ENCODE measurements around the gene NLRC3.

DNA sequence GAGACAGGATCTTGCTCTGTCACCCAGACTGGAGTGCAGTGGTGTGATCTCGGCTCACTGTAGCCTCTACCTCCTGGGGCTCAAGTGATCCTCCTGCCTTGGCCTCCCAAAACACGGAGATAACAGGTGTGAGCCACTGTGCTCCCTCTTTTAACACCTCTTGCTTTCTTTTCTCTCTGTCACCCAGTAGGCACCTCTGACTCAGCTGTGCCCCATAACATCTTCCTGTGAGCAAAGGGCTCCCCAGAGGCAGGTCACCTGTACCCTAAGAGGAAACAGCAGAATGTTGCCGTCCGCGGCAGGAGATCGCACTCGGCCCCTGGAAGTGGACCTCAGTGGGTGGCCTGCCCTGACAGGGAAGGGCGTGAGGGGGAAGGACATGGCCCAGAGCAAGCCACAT, 918 bp upstream of the NLRC3 start:
- TF ChIP-seq, protein P1, sequence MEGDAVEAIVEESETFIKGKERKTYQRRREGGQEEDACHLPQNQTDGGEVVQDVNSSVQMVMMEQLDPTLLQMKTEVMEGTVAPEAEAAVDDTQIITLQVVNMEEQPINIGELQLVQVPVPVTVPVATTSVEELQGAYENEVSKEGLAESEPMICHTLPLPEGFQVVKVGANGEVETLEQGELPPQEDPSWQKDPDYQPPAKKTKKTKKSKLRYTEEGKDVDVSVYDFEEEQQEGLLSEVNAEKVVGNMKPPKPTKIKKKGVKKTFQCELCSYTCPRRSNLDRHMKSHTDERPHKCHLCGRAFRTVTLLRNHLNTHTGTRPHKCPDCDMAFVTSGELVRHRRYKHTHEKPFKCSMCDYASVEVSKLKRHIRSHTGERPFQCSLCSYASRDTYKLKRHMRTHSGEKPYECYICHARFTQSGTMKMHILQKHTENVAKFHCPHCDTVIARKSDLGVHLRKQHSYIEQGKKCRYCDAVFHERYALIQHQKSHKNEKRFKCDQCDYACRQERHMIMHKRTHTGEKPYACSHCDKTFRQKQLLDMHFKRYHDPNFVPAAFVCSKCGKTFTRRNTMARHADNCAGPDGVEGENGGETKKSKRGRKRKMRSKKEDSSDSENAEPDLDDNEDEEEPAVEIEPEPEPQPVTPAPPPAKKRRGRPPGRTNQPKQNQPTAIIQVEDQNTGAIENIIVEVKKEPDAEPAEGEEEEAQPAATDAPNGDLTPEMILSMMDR (IDR thresholded peaks at IDR 0.05): no peak
- no peak for TF ChIP-seq POLR2AphosphoS5 (IDR thresholded peaks at IDR 0.05; ENCODE audit: low read depth, low read length)
- TF ChIP-seq, protein P2, sequence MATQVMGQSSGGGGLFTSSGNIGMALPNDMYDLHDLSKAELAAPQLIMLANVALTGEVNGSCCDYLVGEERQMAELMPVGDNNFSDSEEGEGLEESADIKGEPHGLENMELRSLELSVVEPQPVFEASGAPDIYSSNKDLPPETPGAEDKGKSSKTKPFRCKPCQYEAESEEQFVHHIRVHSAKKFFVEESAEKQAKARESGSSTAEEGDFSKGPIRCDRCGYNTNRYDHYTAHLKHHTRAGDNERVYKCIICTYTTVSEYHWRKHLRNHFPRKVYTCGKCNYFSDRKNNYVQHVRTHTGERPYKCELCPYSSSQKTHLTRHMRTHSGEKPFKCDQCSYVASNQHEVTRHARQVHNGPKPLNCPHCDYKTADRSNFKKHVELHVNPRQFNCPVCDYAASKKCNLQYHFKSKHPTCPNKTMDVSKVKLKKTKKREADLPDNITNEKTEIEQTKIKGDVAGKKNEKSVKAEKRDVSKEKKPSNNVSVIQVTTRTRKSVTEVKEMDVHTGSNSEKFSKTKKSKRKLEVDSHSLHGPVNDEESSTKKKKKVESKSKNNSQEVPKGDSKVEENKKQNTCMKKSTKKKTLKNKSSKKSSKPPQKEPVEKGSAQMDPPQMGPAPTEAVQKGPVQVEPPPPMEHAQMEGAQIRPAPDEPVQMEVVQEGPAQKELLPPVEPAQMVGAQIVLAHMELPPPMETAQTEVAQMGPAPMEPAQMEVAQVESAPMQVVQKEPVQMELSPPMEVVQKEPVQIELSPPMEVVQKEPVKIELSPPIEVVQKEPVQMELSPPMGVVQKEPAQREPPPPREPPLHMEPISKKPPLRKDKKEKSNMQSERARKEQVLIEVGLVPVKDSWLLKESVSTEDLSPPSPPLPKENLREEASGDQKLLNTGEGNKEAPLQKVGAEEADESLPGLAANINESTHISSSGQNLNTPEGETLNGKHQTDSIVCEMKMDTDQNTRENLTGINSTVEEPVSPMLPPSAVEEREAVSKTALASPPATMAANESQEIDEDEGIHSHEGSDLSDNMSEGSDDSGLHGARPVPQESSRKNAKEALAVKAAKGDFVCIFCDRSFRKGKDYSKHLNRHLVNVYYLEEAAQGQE (IDR thresholded peaks at IDR 0.05; ENCODE audit: insufficient read depth in 1 of 2, low read depth in 2 of 2, low read length in 1 of 2): no peak
- TF ChIP-seq SIN3A (IDR thresholded peaks at IDR 0.05; ENCODE audit: borderline replicate concordance, insufficient read depth, low read depth, low read length): no peak
- no peak for TF ChIP-seq TCF7L2 (IDR thresholded peaks at IDR 0.05; ENCODE audit: low read depth, low read length)

Data from Panc1 (cell line).